ENCODE results near the gene IFRD2.
A peak's percentile ranks its signal among the peaks of the same experiment; 100 is the strongest.
"Not testable (repeated sequence)": the region's sequence is repeated elsewhere in the genome, so short reads cannot be mapped to it uniquely, and the experiment has no call there.

Gene IFRD2

GRCh38 chr3:50251220-50251619, 41.0 kb downstream of the IFRD2 start:
- peak overlapping the region in 1 of 2 donors; percentile 1 for H3K9ac ChIP-seq (ENCODE audit: low read depth in 1 of 2, low read length in 2 of 2)
- H3K36me3 ChIP-seq (ENCODE audit: control insufficient read depth in 1 of 2, insufficient read depth in 2 of 2, low read length in 2 of 2): peaks cover 7 to 34% of the 10 kb centered on the region in 2 donors

GRCh38 chr3:50250514-50250913, 41.7 kb downstream of the IFRD2 start:
- Histone ChIP-seq H3K4me3 (ENCODE audit: low read depth in 1 of 2, low read length in 2 of 2) (no peak overlapping the region), H3K9ac (ENCODE audit: low read depth in 1 of 2, low read length in 2 of 2) (no peak overlapping the region)

More at GRCh38 chr3:50251220-50251619, 41.0 kb downstream of the IFRD2 start:
- Histone ChIP-seq H3K4me1 (ENCODE audit: control insufficient read depth in 1 of 2, insufficient read depth in 2 of 2, low read length in 2 of 2) (peaks cover 62 to 66% of the 10 kb centered on the region in 2 donors), H3K4me3 (ENCODE audit: low read depth in 1 of 2, low read length in 2 of 2) (no peak overlapping the region), H3K27ac (ENCODE audit: low read depth, low read length) (peak overlapping the region; percentile 13), H3K27me3 (ENCODE audit: control insufficient read depth in 1 of 2, insufficient read depth in 2 of 2, low read length in 2 of 2) (no peaks in the 10 kb centered on the region), H3K9me3 (ENCODE audit: control insufficient read depth in 1 of 2, low read length in 2 of 2) (no peaks in the 10 kb centered on the region)

GRCh38 chr3:50249457-50249856, 42.8 kb downstream of the IFRD2 start:
- H3K4me3 ChIP-seq (ENCODE audit: low read depth in 1 of 2, low read length in 2 of 2): no peak overlapping the region
- H3K9ac ChIP-seq (ENCODE audit: low read depth in 1 of 2, low read length in 2 of 2): peak overlapping the region in 1 of 2 donors; percentile 30
- peaks cover 5 to 23% of the 10 kb centered on the region in 2 donors for H3K36me3 ChIP-seq (ENCODE audit: control insufficient read depth in 1 of 2, insufficient read depth in 2 of 2, low read length in 2 of 2)

More at GRCh38 chr3:50250514-50250913, 41.7 kb downstream of the IFRD2 start:
- Histone ChIP-seq H3K4me1 (ENCODE audit: control insufficient read depth in 1 of 2, insufficient read depth in 2 of 2, low read length in 2 of 2) (peaks cover 67 to 72% of the 10 kb centered on the region in 2 donors), H3K9me3 (ENCODE audit: control insufficient read depth in 1 of 2, low read length in 2 of 2) (no peaks in the 10 kb centered on the region), H3K27me3 (ENCODE audit: control insufficient read depth in 1 of 2, insufficient read depth in 2 of 2, low read length in 2 of 2) (no peaks in the 10 kb centered on the region), H3K36me3 (ENCODE audit: control insufficient read depth in 1 of 2, insufficient read depth in 2 of 2, low read length in 2 of 2) (peaks cover 5 to 32% of the 10 kb centered on the region in 2 donors), H3K27ac (ENCODE audit: low read depth, low read length) (no peak overlapping the region)

GRCh38 chr3:50248387-50248786, 43.8 kb downstream of the IFRD2 start:
- no peak overlapping the region for H3K27ac ChIP-seq (ENCODE audit: low read depth, low read length)
- H3K4me3 ChIP-seq (ENCODE audit: low read depth in 1 of 2, low read length in 2 of 2): no peak overlapping the region
- H3K4me1 ChIP-seq (ENCODE audit: control insufficient read depth in 1 of 2, insufficient read depth in 2 of 2, low read length in 2 of 2): peaks cover 63 to 77% of the 10 kb centered on the region in 2 donors
- H3K9me3 ChIP-seq (ENCODE audit: control insufficient read depth in 1 of 2, low read length in 2 of 2): no peaks in the 10 kb centered on the region
- no peaks in the 10 kb centered on the region for H3K27me3 ChIP-seq (ENCODE audit: control insufficient read depth in 1 of 2, insufficient read depth in 2 of 2, low read length in 2 of 2)
- peak overlapping the region in 1 of 2 donors; percentile 30 for H3K9ac ChIP-seq (ENCODE audit: low read depth in 1 of 2, low read length in 2 of 2)
- H3K36me3 ChIP-seq (ENCODE audit: control insufficient read depth in 1 of 2, insufficient read depth in 2 of 2, low read length in 2 of 2): peaks cover 9 to 14% of the 10 kb centered on the region in 2 donors

More at GRCh38 chr3:50249457-50249856, 42.8 kb downstream of the IFRD2 start:
- no peaks in the 10 kb centered on the region for H3K9me3 ChIP-seq (ENCODE audit: control insufficient read depth in 1 of 2, low read length in 2 of 2)
- H3K4me1 ChIP-seq (ENCODE audit: control insufficient read depth in 1 of 2, insufficient read depth in 2 of 2, low read length in 2 of 2): peaks cover 66 to 79% of the 10 kb centered on the region in 2 donors
- no peak overlapping the region for H3K27ac ChIP-seq (ENCODE audit: low read depth, low read length)
- H3K27me3 ChIP-seq (ENCODE audit: control insufficient read depth in 1 of 2, insufficient read depth in 2 of 2, low read length in 2 of 2): no peaks in the 10 kb centered on the region

GRCh38 chr3:50246517-50246954, 45.7 kb downstream of the IFRD2 start:
- peak overlapping the region; percentile 67 to 70 for H3K4me3 ChIP-seq (ENCODE audit: low read depth in 1 of 2, low read length in 2 of 2)
- H3K4me1 ChIP-seq (ENCODE audit: control insufficient read depth in 1 of 2, insufficient read depth in 2 of 2, low read length in 2 of 2): peaks cover 77 to 90% of the 10 kb centered on the region in 2 donors
- H3K27me3 ChIP-seq (ENCODE audit: control insufficient read depth in 1 of 2, insufficient read depth in 2 of 2, low read length in 2 of 2): no peaks in the 10 kb centered on the region
- H3K36me3 ChIP-seq (ENCODE audit: control insufficient read depth in 1 of 2, insufficient read depth in 2 of 2, low read length in 2 of 2): peaks cover 2 to 4% of the 10 kb centered on the region in 2 donors
- peak overlapping the region; percentile 85 for H3K27ac ChIP-seq (ENCODE audit: low read depth, low read length)
- H3K9ac ChIP-seq (ENCODE audit: low read depth in 1 of 2, low read length in 2 of 2): peak overlapping the region; percentile 32 to 62
- H3K9me3 ChIP-seq (ENCODE audit: control insufficient read depth in 1 of 2, low read length in 2 of 2): no peaks in the 10 kb centered on the region

GRCh38 chr3:50245831-50246516, 46.3 kb downstream of the IFRD2 start:
- Histone ChIP-seq H3K27me3 (ENCODE audit: control insufficient read depth in 1 of 2, insufficient read depth in 2 of 2, low read length in 2 of 2) (no peaks in the 10 kb centered on the region), H3K27ac (ENCODE audit: low read depth, low read length) (peak overlapping the region; percentile 85), H3K9me3 (ENCODE audit: control insufficient read depth in 1 of 2, low read length in 2 of 2) (no peaks in the 10 kb centered on the region), H3K4me1 (ENCODE audit: control insufficient read depth in 1 of 2, insufficient read depth in 2 of 2, low read length in 2 of 2) (peaks cover 77 to 91% of the 10 kb centered on the region in 2 donors), H3K9ac (ENCODE audit: low read depth in 1 of 2, low read length in 2 of 2) (peak overlapping the region; percentile 62 to 66), H3K36me3 (ENCODE audit: control insufficient read depth in 1 of 2, insufficient read depth in 2 of 2, low read length in 2 of 2) (peaks cover 3 to 4% of the 10 kb centered on the region in 2 donors), H3K4me3 (ENCODE audit: low read depth in 1 of 2, low read length in 2 of 2) (peak overlapping the region; percentile 67 to 70)

GRCh38 chr3:50245251-50245745, 46.9 kb downstream of the IFRD2 start:
- Histone ChIP-seq H3K4me1 (ENCODE audit: control insufficient read depth in 1 of 2, insufficient read depth in 2 of 2, low read length in 2 of 2) (peaks cover 79 to 90% of the 10 kb centered on the region in 2 donors), H3K4me3 (ENCODE audit: low read depth in 1 of 2, low read length in 2 of 2) (peak overlapping the region; percentile 67 to 70), H3K27me3 (ENCODE audit: control insufficient read depth in 1 of 2, insufficient read depth in 2 of 2, low read length in 2 of 2) (no peaks in the 10 kb centered on the region), H3K27ac (ENCODE audit: low read depth, low read length) (peak overlapping the region; percentile 39), H3K36me3 (ENCODE audit: control insufficient read depth in 1 of 2, insufficient read depth in 2 of 2, low read length in 2 of 2) (peaks cover 3 to 4% of the 10 kb centered on the region in 2 donors), H3K9ac (ENCODE audit: low read depth in 1 of 2, low read length in 2 of 2) (peak overlapping the region; percentile 62 to 66), H3K9me3 (ENCODE audit: control insufficient read depth in 1 of 2, low read length in 2 of 2) (no peaks in the 10 kb centered on the region)

GRCh38 chr3:50244813-50245212, 47.4 kb downstream of the IFRD2 start:
- not testable (repeated sequence) for H3K36me3 ChIP-seq (ENCODE audit: control insufficient read depth in 1 of 2, insufficient read depth in 2 of 2, low read length in 2 of 2); H3K9ac ChIP-seq (ENCODE audit: low read depth in 1 of 2, low read length in 2 of 2); H3K27me3 ChIP-seq (ENCODE audit: control insufficient read depth in 1 of 2, insufficient read depth in 2 of 2, low read length in 2 of 2); H3K9me3 ChIP-seq (ENCODE audit: control insufficient read depth in 1 of 2, low read length in 2 of 2); H3K27ac ChIP-seq (ENCODE audit: low read depth, low read length); H3K4me3 ChIP-seq (ENCODE audit: low read depth in 1 of 2, low read length in 2 of 2)
- peaks cover 78 to 90% of the 10 kb centered on the region in 2 donors for H3K4me1 ChIP-seq (ENCODE audit: control insufficient read depth in 1 of 2, insufficient read depth in 2 of 2, low read length in 2 of 2)

- Histone ChIP-seq H3K4me1 (ENCODE audit: control insufficient read depth in 1 of 2, insufficient read depth in 2 of 2, low read length in 2 of 2) (peaks cover 75 to 90% of the 10 kb centered on the region in 2 donors), H3K4me3 (ENCODE audit: low read depth in 1 of 2, low read length in 2 of 2) (peak overlapping the region in 1 of 2 donors; percentile 50), H3K9ac (ENCODE audit: low read depth in 1 of 2, low read length in 2 of 2) (peak overlapping the region; percentile 46 to 51), H3K27me3 (ENCODE audit: control insufficient read depth in 1 of 2, insufficient read depth in 2 of 2, low read length in 2 of 2) (no peaks in the 10 kb centered on the region), H3K36me3 (ENCODE audit: control insufficient read depth in 1 of 2, insufficient read depth in 2 of 2, low read length in 2 of 2) (peaks cover 4 to 9% of the 10 kb centered on the region in 2 donors), H3K9me3 (ENCODE audit: control insufficient read depth in 1 of 2, low read length in 2 of 2) (no peaks in the 10 kb centered on the region), H3K27ac (ENCODE audit: low read depth, low read length) (peak overlapping the region; percentile 83)
Measured at GRCh38 chr3:50243543-50243895, 48.7 kb downstream of the IFRD2 start.

- Histone ChIP-seq H3K36me3 (ENCODE audit: control insufficient read depth in 1 of 2, insufficient read depth in 2 of 2, low read length in 2 of 2) (peaks cover 4 to 9% of the 10 kb centered on the region in 2 donors), H3K27ac (ENCODE audit: low read depth, low read length) (peak overlapping the region; percentile 83), H3K9me3 (ENCODE audit: control insufficient read depth in 1 of 2, low read length in 2 of 2) (no peaks in the 10 kb centered on the region), H3K4me3 (ENCODE audit: low read depth in 1 of 2, low read length in 2 of 2) (peak overlapping the region; percentile 13 to 50), H3K27me3 (ENCODE audit: control insufficient read depth in 1 of 2, insufficient read depth in 2 of 2, low read length in 2 of 2) (no peaks in the 10 kb centered on the region), H3K9ac (ENCODE audit: low read depth in 1 of 2, low read length in 2 of 2) (peak overlapping the region; percentile 46 to 51), H3K4me1 (ENCODE audit: control insufficient read depth in 1 of 2, insufficient read depth in 2 of 2, low read length in 2 of 2) (peaks cover 75 to 90% of the 10 kb centered on the region in 2 donors)
Measured at GRCh38 chr3:50242851-50243542, 49.2 kb downstream of the IFRD2 start.

Measured in duodenal mucosa (tissue), 2 donors.